GM12874 (cell line): ENCODE measurements around the gene CBX8.

Experiments
- CTCF ChIP-seq: IDR thresholded peaks from 2 replicates; pipeline ENCODE4 v1.5.1; 2011; ENCODE audit warnings: low read depth, mild to moderate bottlenecking, control low read depth, low read length, moderate library complexity; ENCODE audit not compliant: insufficient read depth

The CBX8 gene

GRCh38 chr17:79769570-79770506 lies 27.0 kb downstream of the CBX8 start:
- TF ChIP-seq CTCF = no peak

- no peak for TF ChIP-seq CTCF
Observed at GRCh38 chr17:79765708-79766107, 31.2 kb downstream of the CBX8 start.

DNA sequence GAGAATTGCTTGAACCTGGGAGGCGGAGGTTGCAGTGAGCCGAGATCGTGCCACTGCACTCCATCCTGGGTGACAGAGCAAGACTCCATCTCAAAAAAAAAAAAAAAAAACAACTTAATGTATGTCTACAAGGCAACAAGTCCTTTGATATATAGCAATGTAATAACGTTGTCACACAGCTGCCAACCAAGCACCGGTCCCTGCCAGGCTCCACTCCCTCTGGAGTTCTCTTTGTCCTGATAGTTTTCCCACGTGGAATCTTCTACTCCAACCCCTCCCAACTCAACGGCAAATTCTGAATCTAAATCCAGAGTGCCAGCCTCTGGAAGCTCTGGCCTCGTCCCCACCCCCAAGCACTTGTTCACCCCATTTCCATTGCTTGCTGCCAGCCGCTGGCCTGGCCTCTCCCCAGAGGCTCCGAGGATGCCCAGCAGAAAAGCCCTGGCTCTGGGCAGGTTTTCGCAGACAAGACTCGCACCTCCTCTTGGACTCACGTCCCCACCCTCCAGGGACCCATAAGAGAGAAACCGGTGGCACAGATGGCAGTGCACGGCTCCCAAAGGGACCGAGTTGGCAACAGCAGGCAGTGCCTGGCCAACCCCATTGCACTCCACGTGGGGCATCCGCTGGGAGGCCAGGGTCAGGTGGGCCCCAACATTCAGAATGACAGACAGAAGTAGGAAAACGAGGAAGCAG lies 34.8 kb downstream of the CBX8 start:
- no peak for TF ChIP-seq CTCF

DNA sequence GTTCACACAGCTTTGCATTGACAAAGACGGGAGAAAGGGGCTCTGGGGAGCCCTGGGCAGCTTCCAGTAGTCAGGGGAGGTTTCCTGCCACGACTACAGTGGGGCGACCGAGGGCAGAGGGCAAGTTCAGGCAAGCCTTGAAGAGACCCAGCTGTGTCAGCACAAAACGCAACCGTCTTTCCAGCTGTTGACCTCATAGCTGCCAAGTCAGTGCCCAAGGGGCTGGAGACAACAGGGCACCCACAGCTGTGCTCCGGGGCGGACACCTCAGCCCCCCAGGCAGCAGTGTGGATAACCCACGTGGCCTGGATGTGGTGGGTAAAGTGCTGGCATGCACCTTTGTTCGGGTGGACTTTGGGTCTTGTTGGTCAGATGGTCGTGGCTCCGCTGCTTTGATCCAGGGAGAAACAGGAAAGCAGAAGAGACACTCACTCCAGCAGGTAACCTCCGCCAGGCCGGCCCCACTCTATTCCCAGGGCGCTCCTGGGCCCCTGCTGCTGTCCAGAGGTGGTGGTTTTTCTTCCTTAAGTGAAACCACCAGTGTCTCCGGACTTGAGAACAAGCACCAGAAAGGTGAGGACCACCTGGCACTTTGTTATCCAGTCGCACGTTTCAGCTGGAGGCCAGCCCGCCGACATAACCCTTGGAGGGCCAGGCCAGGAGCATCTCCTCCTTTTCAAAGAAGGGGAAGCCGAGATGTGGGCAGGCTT lies 36.5 kb downstream of the CBX8 start:
- no peak for TF ChIP-seq CTCF

DNA sequence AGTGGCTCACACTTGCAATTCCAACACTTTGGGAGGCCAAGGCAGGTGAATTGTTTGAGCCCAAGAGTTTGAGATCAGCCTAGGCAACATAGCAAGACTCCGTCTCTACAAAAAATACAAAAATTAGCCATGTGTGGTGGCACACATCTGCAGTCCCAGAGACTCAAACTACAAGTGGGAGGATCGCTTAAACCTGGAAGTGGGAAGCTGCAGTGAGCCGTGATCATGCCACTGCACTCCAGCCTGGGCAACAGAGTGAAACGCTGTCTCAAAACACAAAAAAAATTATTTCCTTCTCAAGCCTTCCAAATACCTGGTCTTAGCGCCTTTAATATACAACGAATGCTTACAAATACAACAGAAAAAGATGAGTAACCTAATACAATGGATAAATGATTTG lies 38.6 kb downstream of the CBX8 start:
- no peak for TF ChIP-seq CTCF

DNA sequence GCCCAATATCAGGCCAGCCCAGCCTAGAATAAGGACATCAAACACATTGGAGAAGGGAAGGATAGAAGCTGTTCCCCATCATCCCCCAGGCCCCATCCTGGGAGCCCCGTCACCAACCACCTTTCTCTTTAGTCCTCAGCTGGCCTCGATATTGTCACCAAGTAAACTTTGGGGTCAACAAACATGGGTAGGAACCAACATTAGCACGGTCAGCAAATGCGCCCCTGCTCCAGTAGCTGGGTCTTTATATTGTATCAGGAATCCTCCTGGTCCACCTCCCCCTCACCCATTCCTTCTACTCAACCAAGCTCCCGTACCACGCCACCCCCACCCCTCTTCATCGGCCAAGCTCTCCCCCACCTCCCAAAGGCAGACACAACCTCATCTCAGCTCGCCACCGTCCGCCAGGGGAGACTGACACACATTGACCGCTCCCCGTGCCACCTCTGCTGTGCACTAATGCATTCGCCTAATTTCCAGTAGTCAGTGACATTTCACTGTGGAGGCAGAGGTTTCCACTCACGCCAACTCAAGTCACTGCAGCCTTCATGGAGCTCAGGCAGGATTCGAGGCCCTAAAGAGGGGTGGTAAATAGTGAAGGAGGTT lies 39.6 kb downstream of the CBX8 start:
- no peak for TF ChIP-seq CTCF

- no peak for TF ChIP-seq CTCF
Observed at GRCh38 chr17:79755591-79755990, 41.3 kb downstream of the CBX8 start.
